ENCODE data around the gene SETBP1.

The SETBP1 gene

GRCh38 chr18:44805176-44805575 is 124.5 kb downstream of the SETBP1 start:
- DNase-seq (ENCODE audit: low spot score), result no peak
- no peak for TF ChIP-seq CTCF (IDR thresholded peaks at IDR 0.05; ENCODE audit: borderline replicate concordance, control extremely low read depth, extremely low read depth, insufficient read depth, missing control alignments)
- in situ Hi-C loops (cut with MboI; ENCODE audit: low sequenced_read_pairs, unreplicated experiment), result no loop called here

- DNase-seq (ENCODE audit: low spot score), result no peak
- TF ChIP-seq CTCF (IDR thresholded peaks at IDR 0.05; ENCODE audit: borderline replicate concordance, control extremely low read depth, extremely low read depth, insufficient read depth, missing control alignments), result no peak
- in situ Hi-C loops (cut with MboI; ENCODE audit: low sequenced_read_pairs, unreplicated experiment), result no loop called here
These were observed 125.0 kb downstream of the SETBP1 start for GRCh38 chr18:44805643-44806042.

GRCh38 chr18:44807766-44808165 is 127.1 kb downstream of the SETBP1 start:
- DNase-seq (ENCODE audit: low spot score), result no peak
- no peak for TF ChIP-seq CTCF (IDR thresholded peaks at IDR 0.05; ENCODE audit: borderline replicate concordance, control extremely low read depth, extremely low read depth, insufficient read depth, missing control alignments)
- in situ Hi-C loops (cut with MboI; ENCODE audit: low sequenced_read_pairs, unreplicated experiment), result no loop called here

- TF ChIP-seq CTCF (IDR thresholded peaks at IDR 0.05; ENCODE audit: borderline replicate concordance, control extremely low read depth, extremely low read depth, insufficient read depth, missing control alignments), result no peak
- DNase-seq (ENCODE audit: low spot score), result no peak
- in situ Hi-C loops (cut with MboI; ENCODE audit: low sequenced_read_pairs, unreplicated experiment), result no loop called here
These were observed 131.0 kb downstream of the SETBP1 start for GRCh38 chr18:44811572-44812125.

GRCh38 chr18:44812426-44812825 is 131.7 kb downstream of the SETBP1 start:
- no peak for DNase-seq (ENCODE audit: low spot score)
- in situ Hi-C loops (cut with MboI; ENCODE audit: low sequenced_read_pairs, unreplicated experiment), result no loop called here
- TF ChIP-seq CTCF (IDR thresholded peaks at IDR 0.05; ENCODE audit: borderline replicate concordance, control extremely low read depth, extremely low read depth, insufficient read depth, missing control alignments), result no peak

- no peak for DNase-seq (ENCODE audit: low spot score)
- in situ Hi-C loops (cut with MboI; ENCODE audit: low sequenced_read_pairs, unreplicated experiment), result no loop called here
- no peak for TF ChIP-seq CTCF (IDR thresholded peaks at IDR 0.05; ENCODE audit: borderline replicate concordance, control extremely low read depth, extremely low read depth, insufficient read depth, missing control alignments)
These were observed 132.9 kb downstream of the SETBP1 start for GRCh38 chr18:44813586-44813985.

- DNase-seq (ENCODE audit: low spot score), result no peak
- no peak for TF ChIP-seq CTCF (IDR thresholded peaks at IDR 0.05; ENCODE audit: borderline replicate concordance, control extremely low read depth, extremely low read depth, insufficient read depth, missing control alignments)
- in situ Hi-C loops (cut with MboI; ENCODE audit: low sequenced_read_pairs, unreplicated experiment), result no loop called here
These were observed 134.4 kb downstream of the SETBP1 start for GRCh38 chr18:44815108-44815507.

Data from GM13976 (cell line).